Central memory CD4-positive, alpha-beta T cell (primary cell): Measurements from ENCODE around the gene CTSD.

Source experiments
- DNase-seq: peaks from one replicate; pipeline ENCODE4 v3.0.0; 2022

CTSD gene

DNA sequence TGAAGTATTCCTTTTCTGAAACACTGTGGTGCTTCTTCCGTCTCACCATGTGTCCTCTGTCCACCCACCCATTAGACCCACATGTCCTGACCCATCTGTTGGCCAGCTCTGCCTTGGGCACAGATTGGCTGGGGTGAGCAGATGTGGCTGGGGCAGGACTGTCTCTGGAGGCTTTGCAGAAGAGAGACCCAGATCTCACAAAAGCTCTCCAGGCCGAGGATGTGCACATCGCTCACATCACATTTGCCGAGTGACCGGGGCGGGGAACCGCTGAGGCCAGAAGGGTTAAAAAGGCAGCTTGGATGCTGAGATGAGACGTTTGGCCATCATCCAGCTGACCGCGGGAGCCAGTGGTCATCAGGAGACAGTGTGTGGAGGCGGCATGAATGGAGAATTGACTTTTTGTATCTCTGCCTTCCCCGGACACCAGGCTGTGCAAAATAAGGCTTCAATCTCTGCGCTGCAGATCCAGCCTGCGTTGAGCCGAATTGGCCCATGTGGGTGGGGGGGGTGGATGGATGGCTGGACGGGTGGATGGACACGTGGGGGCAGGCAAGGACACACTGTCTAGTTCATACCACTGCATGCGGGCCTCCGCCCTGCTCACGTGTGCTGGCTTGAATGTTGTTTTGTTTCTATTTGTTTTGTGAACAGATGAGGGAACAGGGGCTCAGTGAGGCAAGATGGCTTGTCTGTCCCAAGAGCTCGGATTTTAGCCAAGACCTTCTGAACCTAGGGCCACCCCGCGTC, 19.4 kb downstream of the CTSD start:
- DNase-seq = no peak

DNA sequence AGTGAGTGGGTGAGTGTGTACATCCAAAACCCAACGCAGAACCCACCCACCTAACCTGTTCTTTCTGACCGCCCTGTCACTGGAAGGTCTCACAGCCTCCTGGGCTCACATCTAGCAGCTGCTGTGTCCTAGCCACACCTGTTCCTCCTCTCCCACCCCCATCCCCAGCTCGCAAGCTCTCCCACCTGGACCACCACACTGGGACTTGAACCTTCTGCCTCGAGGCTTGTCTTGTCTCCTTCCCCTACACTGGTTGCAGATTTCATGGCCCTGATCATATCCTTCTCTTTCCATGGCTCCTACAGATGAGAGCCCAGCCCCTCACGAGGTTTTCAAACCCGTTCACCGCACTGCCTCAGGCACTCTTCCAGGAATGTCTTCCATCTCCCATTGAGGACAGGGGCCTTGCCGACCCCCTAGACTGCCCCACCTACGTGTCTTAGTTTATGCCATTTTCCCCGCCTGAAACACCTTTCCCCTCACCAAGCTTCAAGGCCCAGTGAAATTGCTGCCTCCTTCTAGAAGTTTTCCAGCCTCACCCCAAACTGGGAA, 20.1 kb downstream of the CTSD start:
- DNase-seq = no peak

DNA sequence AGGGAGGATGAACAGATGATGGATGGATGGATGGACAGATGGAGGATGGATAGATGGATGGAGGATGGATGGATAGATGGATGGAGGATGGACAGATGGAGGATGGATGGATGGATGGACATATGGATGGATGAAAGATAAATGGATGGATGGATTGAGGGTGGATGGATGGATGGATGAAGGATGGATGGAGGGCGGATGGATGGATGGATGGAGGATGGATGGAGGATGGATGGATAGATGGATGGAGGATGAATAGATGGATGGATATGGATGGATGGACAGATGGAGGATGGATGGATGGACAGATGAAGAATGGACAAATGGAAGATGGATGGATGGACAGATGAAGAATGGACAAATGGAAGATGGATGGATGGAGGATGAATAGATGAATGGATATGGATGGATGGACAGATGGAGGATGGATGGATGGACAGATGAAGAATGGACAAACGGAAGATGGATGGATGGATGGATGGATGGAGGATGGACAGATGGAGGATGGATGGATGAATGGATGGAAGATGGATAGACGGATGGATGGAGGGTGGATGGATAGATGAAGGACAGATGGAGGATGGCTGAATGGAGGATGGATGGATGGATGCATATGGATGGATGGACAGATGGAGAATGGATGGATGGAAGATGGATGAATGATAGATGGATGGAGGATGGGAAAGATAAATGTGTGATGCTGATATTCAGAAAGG, 20.7 kb downstream of the CTSD start:
- DNase-seq = no peak

DNA sequence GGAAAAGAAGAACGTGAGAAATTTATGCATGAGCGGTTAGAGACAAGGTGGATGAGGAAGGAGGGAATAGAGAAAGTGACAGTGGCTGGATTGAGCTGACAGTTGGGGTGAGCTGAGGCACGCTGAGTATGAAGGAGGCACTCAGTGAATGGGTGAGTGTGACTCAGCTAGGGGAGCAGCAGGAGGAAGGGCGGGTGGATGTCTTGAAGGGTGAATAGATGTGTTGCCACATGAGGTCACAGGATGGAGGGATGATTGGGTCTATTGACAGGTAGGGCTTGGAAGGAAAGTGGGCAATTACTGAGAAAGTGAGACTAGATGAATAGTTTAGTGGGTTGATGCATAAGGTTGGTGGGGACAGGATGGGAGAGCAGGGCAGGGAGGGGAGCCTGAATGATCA, 21.4 kb downstream of the CTSD start:
- DNase-seq = no peak

DNA sequence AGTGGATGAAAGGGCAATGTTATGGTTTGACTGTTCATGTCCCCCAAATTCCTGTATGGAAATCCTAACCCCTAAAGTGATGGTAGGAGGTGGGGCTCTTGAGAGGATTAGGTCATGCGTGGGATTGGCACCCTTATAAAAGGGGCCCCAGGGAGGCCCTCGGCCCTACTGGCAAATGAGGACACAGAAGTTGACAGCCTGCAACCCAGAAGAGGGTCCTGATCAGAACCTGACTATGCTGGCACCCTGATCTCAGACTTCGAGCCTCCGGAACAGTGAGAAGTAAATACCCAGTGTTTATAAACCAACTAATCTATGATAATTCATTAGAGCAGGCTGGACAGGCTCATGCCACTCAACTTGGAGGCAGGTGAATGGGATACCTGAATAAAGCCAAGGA, 22.0 kb downstream of the CTSD start:
- DNase-seq = no peak

DNA sequence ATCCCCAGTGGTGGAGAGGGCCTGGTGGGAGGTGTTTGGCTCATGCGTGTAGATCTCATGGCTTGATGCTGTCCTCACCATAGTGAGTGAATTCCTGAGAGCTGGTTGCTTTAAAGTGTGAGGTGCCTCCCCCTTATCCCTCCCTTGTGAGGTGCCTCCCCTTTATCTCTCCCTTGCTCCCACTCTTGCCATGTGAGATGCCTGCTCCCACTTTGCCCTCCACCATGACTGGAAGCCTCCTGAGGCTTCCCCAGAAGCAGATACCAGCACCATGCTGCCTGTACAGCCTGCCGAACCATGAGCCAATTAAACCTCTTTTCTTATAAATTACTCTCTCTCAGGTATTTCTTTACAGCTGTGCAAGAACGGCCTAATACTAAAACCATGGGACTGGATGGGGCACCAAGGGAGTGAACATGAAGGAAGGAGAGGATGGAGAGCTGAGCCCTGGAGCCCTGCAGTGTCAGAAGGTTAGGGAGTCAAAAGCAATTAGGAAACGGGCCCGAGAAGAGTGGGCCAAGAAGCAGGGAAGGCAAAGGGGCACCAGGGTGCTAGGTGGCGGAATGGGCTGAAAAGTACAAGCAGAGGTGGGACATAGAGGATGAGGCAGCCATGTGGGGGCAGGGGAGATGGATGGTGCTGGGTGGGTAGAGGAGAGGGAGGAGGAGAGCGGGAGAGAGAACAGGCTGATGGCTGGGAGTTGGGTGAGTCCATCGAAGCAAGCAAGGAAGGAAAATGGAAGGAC, 22.8 kb downstream of the CTSD start:
- DNase-seq = no peak

DNA sequence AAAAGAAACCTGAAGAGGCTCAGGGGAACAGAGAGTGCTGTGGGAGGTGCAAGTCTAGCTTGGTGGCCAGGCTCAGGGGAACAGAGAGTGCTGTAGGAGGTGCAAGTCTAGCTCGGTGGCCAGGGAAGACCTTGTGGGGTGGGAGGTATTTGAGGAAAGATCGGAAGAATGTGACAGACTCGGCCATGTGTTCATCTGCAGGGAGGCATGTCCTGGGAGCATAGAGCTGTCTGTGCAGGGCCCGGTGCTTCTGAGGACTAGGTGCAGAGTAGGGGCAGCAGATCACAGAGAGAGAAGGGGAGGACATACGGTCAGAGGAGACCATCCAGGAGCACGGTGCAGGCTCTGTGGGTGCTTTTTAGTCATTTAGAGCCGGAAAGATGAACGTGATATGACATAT, 24.2 kb downstream of the CTSD start:
- no peak for DNase-seq

DNA sequence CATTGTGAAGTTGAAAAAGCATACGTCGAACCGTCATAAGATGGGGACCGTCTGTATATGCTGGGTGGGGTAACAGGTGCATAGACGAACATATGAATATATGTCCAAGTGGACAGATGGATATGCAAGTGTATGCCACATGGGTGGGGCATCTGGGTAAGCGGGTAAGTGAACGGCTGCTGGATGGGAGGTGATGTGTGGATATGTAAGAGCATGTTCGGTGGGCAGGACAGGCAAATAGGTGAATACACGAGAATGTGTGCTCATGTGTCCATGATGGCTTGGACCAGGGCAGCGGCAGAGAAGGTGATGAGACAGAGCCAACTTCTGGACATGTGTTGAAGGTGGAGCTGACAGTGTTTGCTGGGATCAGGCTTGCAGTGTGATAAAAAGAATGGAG, 25.3 kb downstream of the CTSD start:
- no peak for DNase-seq

DNA sequence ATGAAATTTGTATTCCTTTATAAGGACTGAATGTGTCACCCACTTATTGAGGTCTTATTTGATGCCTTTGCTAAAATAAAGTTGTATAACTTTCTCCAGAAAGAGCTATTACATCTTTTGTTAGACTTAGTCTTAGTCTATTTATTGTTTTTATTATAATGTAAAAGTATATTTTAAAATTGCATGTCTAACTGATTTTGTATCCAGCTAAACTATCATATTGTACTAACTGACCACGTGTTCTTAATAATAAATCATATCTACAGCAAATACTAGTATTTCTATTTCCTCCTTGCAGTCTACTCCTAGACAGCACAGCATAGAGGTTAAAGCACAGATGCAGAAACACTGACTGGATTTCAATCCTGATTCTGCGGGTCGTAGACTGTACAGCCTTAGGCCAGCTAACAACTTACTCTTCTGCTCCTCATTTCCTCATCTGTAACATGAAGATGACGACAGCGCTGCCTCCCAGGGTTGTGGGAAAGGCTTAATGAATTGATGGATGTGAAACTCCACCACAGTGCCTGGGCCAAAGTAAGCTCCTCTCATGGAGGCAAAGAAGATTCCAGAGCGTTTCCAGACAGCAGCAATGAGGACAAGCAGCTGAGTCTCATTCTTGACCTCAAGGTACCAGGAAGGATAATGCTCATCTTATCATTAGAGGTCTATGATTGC, 26.5 kb downstream of the CTSD start:
- DNase-seq = no peak

DNA sequence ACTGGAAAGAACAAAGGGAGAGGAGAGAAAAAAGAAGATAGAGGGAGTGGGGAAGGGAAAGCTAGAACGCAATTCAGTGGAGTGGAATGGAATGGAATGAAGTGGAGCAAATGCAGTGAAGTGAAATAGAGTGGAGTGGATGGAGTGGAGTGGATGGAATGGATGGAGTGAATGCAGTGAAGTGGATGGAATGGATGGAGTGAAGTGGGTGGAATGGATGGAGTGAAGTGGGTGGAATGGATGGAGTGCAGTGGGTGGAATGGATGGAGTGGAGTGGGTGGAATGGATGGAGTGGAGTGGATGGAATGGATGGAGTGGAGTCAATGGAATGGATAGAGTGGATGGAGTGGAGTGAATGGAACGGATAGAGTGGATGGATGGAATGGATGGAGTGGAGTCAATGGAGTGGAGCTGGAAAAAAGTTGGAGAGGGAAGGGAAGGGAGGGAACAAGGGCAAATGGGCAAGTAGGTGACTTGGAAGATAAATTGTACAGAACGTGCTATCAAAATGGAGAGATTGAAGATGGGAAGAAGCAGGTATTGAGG, 27.2 kb downstream of the CTSD start:
- no peak for DNase-seq

DNA sequence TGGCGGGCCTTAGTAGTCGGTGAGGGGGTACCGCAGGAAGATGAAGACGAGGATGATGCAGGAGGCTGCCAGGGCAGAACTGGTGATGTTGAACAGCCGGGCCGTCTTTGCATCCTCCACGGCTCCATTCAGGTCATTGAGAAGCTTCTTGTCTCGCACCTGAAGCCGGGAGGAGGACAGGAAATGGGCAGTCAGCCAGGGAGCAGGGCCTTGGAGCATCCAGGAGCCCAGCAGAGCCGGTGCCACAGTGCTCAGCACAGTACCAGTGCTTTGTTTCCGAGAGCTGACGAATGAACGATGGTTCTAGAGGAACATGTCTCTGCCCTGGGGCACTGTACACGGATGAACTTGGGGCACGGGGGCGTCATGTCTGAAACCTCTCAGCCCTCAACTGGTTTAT, 28.5 kb downstream of the CTSD start:
- DNase-seq = no peak

DNA sequence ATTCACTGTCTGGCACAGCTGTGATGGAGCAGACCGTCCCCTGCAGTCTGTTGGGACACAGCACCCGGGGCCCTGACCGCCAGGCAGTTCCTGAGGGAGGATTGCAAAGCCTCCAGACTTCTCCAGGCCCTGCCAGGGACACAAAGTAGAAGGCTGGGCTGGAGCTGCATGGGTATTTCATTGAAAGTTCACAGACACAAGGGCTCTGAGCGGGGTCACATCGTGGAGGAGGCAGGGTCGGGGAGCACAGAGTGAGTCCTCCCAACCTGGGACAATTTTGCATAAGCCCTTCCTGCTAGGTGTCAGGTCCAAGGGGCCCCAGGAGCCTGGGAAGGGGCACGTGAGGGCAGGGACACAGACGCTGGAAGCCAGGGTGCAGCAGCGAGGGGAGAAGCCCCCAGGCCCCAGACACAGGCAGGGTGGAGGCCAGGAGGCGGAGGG, 29.1 kb downstream of the CTSD start:
- DNase-seq = no peak

DNA sequence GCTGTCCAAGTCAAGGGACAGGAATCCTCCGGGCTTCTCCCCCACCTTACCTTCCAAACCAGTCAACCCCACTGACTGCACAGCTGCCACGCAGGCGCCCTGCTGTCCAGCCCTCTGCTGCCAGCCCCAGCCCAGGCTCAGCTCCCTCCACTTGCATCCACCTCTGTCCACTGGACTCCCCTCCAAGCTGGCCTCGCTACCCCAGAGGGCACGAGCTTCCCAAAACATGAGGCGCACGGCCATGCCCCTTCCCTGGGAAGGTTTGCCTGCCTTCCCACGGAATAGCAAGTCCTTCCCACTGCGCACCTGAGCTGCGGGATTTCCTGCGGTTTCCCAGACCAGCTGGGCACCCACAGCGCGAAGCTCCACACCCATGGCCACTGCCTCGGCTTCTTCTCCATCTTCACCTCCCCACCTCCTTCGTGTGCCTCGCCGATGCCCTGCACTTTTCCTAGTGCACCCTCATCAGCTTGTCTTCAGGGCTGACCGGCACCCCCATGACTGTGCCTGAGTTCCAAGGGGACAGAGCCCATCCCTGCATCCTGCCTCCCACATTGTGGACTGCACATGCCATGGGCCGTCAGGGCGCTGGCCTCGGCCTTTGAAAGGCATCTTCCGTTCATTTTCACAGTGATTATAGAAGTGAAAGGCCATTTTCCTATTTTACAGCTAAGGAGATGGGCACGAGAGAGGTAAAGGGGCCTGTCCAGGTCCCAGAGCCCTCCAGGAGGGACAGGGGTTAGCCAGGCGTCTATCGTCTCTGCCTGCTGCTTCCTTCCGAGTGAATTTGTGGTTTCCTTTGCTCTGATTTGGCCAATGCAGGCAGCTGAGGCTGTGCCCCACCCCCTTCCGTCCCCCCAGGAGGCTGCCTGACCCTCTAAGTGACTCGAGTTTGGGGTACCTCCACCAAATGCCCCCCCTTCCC, 29.7 kb downstream of the CTSD start:
- DNase-seq = no peak

DNA sequence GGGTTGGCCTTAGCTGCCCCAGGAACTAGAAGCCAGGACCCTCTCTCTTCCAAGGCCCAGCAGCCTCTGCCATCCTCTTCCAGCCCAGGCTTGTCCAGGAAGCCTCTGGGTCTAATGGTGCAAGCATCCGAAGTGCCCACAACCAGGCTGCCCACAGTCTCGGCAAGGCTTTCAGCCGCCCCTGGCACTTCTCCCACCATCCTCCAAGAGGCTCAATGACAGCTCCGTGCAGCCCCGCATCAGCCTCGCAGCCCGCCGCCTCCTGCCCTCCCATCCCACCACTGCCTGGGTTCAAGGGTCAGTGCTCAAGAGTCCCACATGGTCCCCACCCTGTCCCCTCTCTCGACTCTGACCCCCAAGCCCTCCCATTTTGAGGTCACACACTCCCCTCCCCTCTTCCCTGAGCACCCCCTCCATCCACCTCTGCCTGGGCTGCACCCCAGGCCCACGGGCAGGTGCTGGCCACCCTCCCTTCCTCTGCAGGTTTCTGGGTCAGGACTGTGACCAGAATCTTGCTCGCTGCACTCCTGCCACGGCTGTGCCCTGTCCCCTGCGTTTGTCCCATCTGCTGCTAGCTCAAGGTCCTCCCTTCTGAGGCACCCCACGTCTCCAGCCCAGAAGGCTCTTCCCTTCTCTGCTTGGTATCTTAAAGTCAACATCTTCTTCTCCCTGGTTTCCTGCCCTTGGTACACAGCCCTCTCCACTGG, 30.6 kb downstream of the CTSD start:
- no peak for DNase-seq

DNA sequence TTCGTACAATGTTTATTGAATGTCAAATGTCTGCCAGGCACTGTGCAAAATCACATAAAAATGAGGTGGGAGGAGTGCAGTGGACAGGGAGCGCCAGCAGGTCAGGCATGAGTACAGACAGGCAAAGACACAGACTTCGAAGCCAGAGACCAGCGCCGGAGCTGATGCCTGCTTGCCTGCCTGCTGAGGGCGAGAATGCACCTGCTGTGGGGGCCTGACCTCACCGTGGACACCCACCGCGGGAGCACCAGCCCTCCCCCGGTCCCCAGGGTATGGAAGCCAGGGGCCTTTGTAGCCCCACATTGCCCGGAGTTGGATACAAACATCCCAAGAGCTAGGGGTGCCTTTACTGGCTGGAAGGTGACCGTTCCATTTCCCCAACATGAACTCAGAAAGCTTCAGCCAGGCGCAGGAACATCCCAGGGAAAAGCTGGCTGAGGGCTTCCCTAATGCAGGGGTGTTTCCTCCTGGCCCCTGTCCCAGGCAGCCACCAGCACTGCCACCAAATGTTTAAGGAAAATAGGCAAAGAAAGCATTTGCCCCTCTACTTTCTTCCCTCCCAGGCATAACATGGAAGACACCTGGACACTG, 31.2 kb downstream of the CTSD start:
- DNase-seq = no peak

DNA sequence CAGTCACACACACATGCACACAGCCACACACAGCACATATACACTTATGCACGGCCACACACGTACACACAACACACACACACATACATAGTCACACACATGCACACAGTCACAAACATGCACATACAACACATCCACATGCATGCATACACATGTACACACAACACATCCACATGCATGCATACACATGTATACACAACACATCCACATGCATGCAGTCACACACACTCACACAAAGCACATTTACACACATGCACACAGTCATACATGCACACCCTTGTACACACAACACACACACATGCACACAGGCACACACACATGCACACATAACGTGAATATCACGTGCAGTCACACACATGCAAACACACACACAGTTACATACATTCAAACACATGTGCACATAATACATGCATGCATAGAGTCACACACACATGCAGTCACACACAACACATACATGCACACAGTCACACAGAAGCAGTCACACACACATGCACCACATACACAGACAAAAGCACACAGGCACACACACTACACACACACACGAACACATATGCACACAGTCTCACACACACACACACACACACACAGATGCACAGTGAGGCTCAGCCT, 32.2 kb downstream of the CTSD start:
- no peak for DNase-seq

DNA sequence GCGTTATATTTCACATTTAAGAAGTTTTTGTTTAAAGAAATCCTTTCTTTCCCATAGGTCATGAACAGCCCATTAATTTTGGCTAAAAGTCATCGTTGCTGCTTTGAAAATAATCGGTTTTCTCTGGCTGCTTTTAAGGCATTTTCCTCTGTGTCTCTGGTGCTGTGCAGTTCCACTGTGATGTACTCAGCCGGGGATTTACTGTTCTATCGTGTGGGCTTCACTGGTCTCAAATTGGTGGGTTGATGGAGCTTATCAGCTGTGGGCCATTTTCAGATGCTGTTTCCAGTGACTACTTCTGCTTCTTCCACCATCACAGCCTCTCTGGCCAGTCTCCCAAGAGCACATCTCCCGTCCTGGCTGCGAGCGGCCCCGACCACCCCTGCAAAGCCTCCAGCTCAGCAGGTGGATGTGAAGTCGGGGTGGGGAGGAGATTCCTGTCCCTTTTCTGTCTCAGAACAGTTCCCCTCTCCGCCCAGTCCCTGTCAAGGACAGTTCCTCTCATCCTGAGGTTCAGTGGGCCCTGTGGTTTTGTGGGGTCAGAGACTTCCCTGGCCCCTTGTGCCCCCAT, 33.6 kb downstream of the CTSD start:
- DNase-seq = no peak

DNA sequence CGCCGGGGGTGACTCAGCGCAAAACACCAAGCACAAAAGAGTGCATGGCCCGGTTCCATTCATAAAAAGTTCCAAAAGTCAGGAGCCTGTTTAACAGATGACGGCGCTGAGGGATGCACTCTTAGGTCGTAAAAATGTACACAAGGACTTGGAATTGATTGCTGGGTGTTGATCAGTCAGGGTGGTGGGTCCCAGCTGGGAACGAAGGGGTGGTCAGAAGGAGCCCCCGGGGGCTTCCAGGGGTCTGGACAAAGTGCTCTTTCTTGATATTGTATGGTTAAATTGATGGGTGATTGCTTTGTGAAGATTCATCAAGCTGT, 34.1 kb downstream of the CTSD start:
- DNase-seq = no peak

DNA sequence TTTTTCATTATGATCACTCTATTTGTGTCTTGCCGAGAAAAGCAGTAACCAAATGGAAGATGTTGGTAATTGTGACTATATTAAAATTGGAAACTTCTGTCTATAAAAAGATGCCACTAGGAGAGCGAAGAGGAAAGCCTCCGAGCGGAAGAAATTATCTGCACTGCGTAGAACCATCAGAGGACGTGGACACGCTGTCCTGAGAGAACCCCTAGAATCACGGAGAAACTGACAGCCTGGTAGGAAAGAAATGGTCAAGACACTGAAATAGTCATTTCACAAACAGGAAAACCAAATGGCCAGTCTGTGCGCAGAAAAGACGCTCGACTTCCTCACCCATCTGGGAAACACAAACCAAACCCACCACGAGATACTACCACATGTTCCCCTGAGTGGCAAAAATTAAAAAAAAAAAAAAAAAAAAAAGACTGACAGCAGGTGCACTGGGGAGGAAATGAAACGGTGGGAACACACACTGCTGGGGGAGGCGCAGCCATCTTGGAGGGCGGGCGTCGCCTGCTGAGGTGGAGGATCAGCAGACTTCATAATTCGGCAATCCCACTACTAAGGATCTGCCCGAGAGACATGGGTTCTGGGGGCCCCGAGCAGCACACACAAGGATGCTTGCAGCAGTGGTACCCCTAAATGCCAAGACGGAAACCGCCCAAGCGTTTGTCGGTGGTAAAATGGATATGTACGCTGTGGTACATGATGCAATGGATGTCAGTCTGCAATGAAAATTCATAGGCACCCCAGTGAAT, 34.6 kb downstream of the CTSD start:
- DNase-seq = no peak
